ENCODE data around the gene UBE2N.

Gene UBE2N

GRCh38 chr12:93482721-93483120, 41.0 kb upstream of the UBE2N start:
- no peaks in the 10 kb centered on the region for H3K9me2 ChIP-seq (replicated peaks; ENCODE audit: insufficient read depth, low read length)
- no peaks in the 10 kb centered on the region for H4K20me1 ChIP-seq (ENCODE audit: low read depth, low read length)
- no peak overlapping the region for H3K9ac ChIP-seq (ENCODE audit: low read length)
- no peak overlapping the region for H3K4me3 ChIP-seq (ENCODE audit: insufficient read depth, low read length, poor library complexity, severe bottlenecking)
- no peaks in the 10 kb centered on the region for H3K9me3 ChIP-seq (ENCODE audit: insufficient read depth, low read length)
- no peak overlapping the region for H3K4me2 ChIP-seq (ENCODE audit: low read depth, low read length, poor library complexity, severe bottlenecking)
- H3K36me3 ChIP-seq (ENCODE audit: low read length), result peaks cover 39% of the 10 kb centered on the region; the same call in 1 of the 2 replicates
- H2AFZ ChIP-seq (ENCODE audit: low read depth, low read length, severe bottlenecking), result no peak overlapping the region
- no peaks in the 10 kb centered on the region for H3K27me3 ChIP-seq (ENCODE audit: low read length)
- no peak for TF ChIP-seq EZH2phosphoT487 (conservative IDR thresholded peaks at IDR 0.05; ENCODE audit: low read length)
- TF ChIP-seq CTCF (IDR thresholded peaks at IDR 0.05; ENCODE audit: insufficient read depth, low read length, poor library complexity, severe bottlenecking), result no peak
- no peak overlapping the region for H3K27ac ChIP-seq (ENCODE audit: low read depth, low read length)
- H3F3A ChIP-seq (ENCODE audit: insufficient read depth), result no peaks in the 10 kb centered on the region
- peaks cover 4% of the 10 kb centered on the region; the same call in 1 of the 2 replicates for H3K79me2 ChIP-seq (ENCODE audit: insufficient read depth, low read length)

GRCh38 chr12:93476555-93476954, 34.8 kb upstream of the UBE2N start:
- Histone ChIP-seq H3K9me3 (ENCODE audit: insufficient read depth, low read length) (no peaks in the 10 kb centered on the region), H3K36me3 (ENCODE audit: low read length) (peaks cover 29% of the 10 kb centered on the region; the same call in 1 of the 2 replicates), H3K9me2 (replicated peaks; ENCODE audit: insufficient read depth, low read length) (no peaks in the 10 kb centered on the region), H3K79me2 (ENCODE audit: insufficient read depth, low read length) (peaks cover 19% of the 10 kb centered on the region; the same call in 1 of the 2 replicates), H3K27me3 (ENCODE audit: low read length) (no peaks in the 10 kb centered on the region), H4K20me1 (ENCODE audit: low read depth, low read length) (peaks cover 8% of the 10 kb centered on the region), H3K9ac (ENCODE audit: low read length) (no peak overlapping the region), H2AFZ (ENCODE audit: low read depth, low read length, severe bottlenecking) (no peak overlapping the region), H3K27ac (ENCODE audit: low read depth, low read length) (no peak overlapping the region), H3K4me3 (ENCODE audit: insufficient read depth, low read length, poor library complexity, severe bottlenecking) (no peak overlapping the region), H3F3A (ENCODE audit: insufficient read depth) (no peaks in the 10 kb centered on the region), H3K4me2 (ENCODE audit: low read depth, low read length, poor library complexity, severe bottlenecking) (no peak overlapping the region)
- TF ChIP-seq CTCF (IDR thresholded peaks at IDR 0.05; ENCODE audit: insufficient read depth, low read length, poor library complexity, severe bottlenecking) (no peak), EZH2phosphoT487 (conservative IDR thresholded peaks at IDR 0.05; ENCODE audit: low read length) (no peak)

- no peaks in the 10 kb centered on the region for H4K20me1 ChIP-seq (ENCODE audit: low read depth, low read length)
- no peak overlapping the region for H3K27ac ChIP-seq (ENCODE audit: low read depth, low read length)
- TF ChIP-seq EZH2phosphoT487 (conservative IDR thresholded peaks at IDR 0.05; ENCODE audit: low read length), result no peak
- TF ChIP-seq CTCF (IDR thresholded peaks at IDR 0.05; ENCODE audit: insufficient read depth, low read length, poor library complexity, severe bottlenecking), result no peak
- no peak overlapping the region for H2AFZ ChIP-seq (ENCODE audit: low read depth, low read length, severe bottlenecking)
- H3F3A ChIP-seq (ENCODE audit: insufficient read depth), result no peaks in the 10 kb centered on the region
- no peak overlapping the region for H3K9ac ChIP-seq (ENCODE audit: low read length)
- H3K36me3 ChIP-seq (ENCODE audit: low read length), result peaks cover 16% of the 10 kb centered on the region
- H3K4me3 ChIP-seq (ENCODE audit: insufficient read depth, low read length, poor library complexity, severe bottlenecking), result no peak overlapping the region
- no peaks in the 10 kb centered on the region for H3K9me2 ChIP-seq (replicated peaks; ENCODE audit: insufficient read depth, low read length)
- H3K9me3 ChIP-seq (ENCODE audit: insufficient read depth, low read length), result no peaks in the 10 kb centered on the region
- peaks cover 52% of the 10 kb centered on the region for H3K79me2 ChIP-seq (ENCODE audit: insufficient read depth, low read length)
- H3K4me2 ChIP-seq (ENCODE audit: low read depth, low read length, poor library complexity, severe bottlenecking), result peak overlapping the region; percentile 95
- no peaks in the 10 kb centered on the region for H3K27me3 ChIP-seq (ENCODE audit: low read length)
These were observed 27.6 kb upstream of the UBE2N start for GRCh38 chr12:93469386-93469785.
